ENCODE results near the gene PFN1. TPM values are rescaled to one million over a fixed set of nuclear protein-coding genes. Genes with fewer than 3 reads are reported as not detected.
"Not testable (repeated sequence)": the region's sequence is repeated elsewhere in the genome, so short reads cannot be mapped to it uniquely, and the experiment has no call there.

The PFN1 gene
- total RNA-seq, 2 experiments from 2014 or later, result 1,712 to 1,828 TPM

DNA sequence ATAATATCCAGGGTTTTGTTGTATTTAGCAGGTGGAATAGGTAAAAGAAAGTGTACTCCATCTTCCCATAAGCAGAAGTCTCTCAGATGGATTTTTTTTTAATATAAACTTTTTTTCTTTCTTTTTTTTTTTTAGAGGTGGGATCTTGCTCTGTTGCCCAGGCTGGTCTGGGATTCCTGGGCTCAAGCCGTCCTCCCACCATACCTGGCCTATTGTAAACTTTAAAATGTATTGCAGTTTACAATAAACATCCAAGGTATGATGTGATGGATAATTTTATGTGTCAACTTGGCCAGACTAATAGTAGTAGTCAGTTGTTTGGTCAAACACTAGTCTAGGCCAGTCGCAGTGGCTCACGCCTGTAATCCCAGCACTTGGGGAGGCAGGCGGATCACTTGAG lies 27.0 kb downstream of the PFN1 start:
- H3K27ac Mint-ChIP-seq, result no peak overlapping the region
- H3K4me3 Mint-ChIP-seq, result no peak overlapping the region
- H3K36me3 Mint-ChIP-seq, result peaks cover 2% of the 10 kb centered on the region
- DNase-seq, result no peak
- ATAC-seq (ENCODE audit: low read depth), result no peak
- no peaks in the 10 kb centered on the region for H3K27me3 Mint-ChIP-seq
- POLR2A ChIA-PET, result no interaction called here
- peaks cover 2% of the 10 kb centered on the region for H3K4me1 Mint-ChIP-seq
- no peaks in the 10 kb centered on the region for H3K9me3 Mint-ChIP-seq

DNA sequence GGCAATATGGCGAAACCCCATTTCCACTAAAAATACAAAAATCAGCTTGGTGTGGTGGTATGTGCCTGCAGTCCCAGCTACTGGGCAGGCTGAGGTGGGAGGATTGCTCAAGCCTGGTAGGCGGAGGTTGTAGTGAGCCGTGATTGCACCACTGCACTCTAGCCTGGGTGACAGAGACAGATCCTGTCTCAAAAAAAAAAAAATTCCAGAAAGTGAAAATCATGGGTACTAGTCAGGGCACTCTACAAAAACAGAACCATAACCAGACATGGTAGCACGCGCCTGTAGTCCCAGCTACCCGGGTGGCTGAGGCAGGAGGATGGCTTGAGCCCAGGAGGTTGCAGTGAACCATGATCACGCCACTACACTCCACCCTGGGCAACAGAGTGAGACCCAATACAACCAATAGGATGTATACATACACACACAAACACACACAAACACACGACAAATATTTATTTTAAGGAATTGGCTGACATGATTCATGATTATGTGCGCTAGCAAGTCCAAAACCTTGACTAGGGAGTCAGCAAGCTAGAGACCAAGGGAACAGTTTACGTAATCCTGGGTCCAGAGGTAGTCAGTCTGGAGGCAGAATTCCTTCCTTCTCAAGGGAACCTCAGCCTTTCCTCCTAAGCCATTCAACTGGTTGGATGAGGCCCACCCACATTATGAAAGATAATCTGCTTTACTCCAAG lies 27.8 kb downstream of the PFN1 start:
- H3K27ac Mint-ChIP-seq, result no peak overlapping the region
- H3K36me3 Mint-ChIP-seq, result peaks cover 2% of the 10 kb centered on the region
- no peaks in the 10 kb centered on the region for H3K9me3 Mint-ChIP-seq
- ATAC-seq (ENCODE audit: low read depth) (no peak), DNase-seq (no peak)
- peaks cover 2% of the 10 kb centered on the region for H3K4me1 Mint-ChIP-seq
- POLR2A ChIA-PET, result interaction anchor here (0.7 kb wide), 1 partner anchor 19 kb away, joined by 3 read pairs; the partner anchor contains the start of genes RNF167 and SLC25A11
- no peaks in the 10 kb centered on the region for H3K27me3 Mint-ChIP-seq
- no peak overlapping the region for H3K4me3 Mint-ChIP-seq

DNA sequence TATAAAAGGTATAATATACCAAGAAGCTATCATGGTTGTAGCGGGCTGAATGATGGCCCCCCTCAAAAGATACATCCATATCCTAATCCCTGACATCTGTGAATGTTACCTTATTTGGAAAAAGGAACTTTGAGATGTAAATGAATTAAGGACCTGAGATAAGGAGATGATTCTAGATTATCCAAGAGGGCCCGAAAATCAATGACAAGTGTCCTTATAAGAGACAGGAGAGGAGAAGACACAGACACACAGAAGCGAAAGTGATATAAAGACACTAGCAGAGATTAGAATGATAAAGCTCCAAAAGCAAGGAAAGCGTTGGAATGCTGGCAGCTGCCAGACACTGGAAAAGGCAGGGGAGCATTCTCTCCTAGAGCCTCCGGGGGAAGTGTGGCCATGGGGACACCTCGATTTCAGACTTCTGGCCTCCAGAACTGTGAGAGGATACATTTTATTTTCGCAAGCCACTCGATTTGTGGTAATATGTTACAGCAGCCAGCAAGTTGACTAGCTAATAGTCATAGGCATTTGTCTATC lies 28.8 kb downstream of the PFN1 start:
- Mint-ChIP-seq H3K4me3 (no peak overlapping the region), H3K36me3 (peaks cover 2% of the 10 kb centered on the region), H3K4me1 (peaks cover 2% of the 10 kb centered on the region), H3K9me3 (no peaks in the 10 kb centered on the region), H3K27me3 (no peaks in the 10 kb centered on the region), H3K27ac (no peak overlapping the region)
- no peak for DNase-seq
- ATAC-seq (ENCODE audit: low read depth), result no peak
- POLR2A ChIA-PET, result interaction anchor here (0.7 kb wide), 1 partner anchor 20 kb away, joined by 3 read pairs; the partner anchor contains the start of genes RNF167 and SLC25A11

DNA sequence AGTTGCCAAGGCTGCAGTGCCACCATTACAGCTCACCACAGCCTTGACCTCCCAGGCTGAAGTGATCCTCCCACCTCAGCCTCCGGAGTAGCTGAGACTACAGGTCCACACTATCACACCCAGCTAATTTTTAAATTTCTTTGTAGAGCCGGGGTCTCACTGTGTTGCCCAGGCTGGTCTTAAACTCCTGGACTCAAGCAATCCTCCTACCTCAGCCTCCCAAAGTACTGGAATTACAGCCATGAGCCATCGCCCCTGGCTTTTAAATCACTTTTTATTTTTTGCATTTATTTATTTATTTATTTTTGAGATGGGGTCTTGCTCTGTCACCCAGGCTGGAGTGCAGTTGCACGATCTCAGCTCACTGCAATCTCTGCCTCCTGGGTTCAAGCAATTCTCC lies 33.8 kb downstream of the PFN1 start:
- POLR2A ChIA-PET, result interaction anchor here (0.9 kb wide), 1 partner anchor 26 kb away, joined by 3 read pairs; the partner anchor contains the start of genes RNF167 and SLC25A11
- H3K27me3 Mint-ChIP-seq; H3K4me1 Mint-ChIP-seq; H3K9me3 Mint-ChIP-seq; DNase-seq; H3K27ac Mint-ChIP-seq; H3K36me3 Mint-ChIP-seq; ATAC-seq (ENCODE audit: low read depth); H3K4me3 Mint-ChIP-seq: not testable (repeated sequence)

DNA sequence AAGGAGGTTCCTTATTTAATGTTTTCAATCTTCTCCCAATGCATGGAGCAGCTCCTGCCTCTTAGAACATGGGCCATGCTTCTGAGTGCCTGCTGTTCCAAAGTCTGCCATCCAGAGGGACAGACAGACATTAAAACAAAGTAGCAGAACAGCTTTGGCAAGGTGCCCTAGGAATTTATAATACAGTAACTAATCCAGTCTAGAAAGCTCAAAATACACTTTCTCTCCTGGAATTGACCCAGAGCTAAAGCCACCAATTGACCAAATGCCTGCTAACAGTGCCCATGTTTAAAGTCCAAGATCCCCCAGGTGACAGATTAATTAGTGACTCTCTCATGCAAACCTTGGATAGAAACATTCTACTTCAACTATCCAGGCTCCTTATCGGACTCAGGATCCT lies 34.3 kb downstream of the PFN1 start:
- no peaks in the 10 kb centered on the region for H3K4me1 Mint-ChIP-seq
- DNase-seq (no peak), ATAC-seq (ENCODE audit: low read depth) (no peak)
- POLR2A ChIA-PET, result interaction anchor here (0.6 to 0.9 kb wide), 3 partner anchors 26 to 53 kb away, joined by 3 read pairs; partner anchors contain the start of genes RNF167 and SLC25A11
- H3K4me3 Mint-ChIP-seq, result no peak overlapping the region
- no peak overlapping the region for H3K27ac Mint-ChIP-seq
- H3K9me3 Mint-ChIP-seq, result no peaks in the 10 kb centered on the region
- H3K36me3 Mint-ChIP-seq, result peaks cover 1% of the 10 kb centered on the region
- peaks cover 9% of the 10 kb centered on the region for H3K27me3 Mint-ChIP-seq

DNA sequence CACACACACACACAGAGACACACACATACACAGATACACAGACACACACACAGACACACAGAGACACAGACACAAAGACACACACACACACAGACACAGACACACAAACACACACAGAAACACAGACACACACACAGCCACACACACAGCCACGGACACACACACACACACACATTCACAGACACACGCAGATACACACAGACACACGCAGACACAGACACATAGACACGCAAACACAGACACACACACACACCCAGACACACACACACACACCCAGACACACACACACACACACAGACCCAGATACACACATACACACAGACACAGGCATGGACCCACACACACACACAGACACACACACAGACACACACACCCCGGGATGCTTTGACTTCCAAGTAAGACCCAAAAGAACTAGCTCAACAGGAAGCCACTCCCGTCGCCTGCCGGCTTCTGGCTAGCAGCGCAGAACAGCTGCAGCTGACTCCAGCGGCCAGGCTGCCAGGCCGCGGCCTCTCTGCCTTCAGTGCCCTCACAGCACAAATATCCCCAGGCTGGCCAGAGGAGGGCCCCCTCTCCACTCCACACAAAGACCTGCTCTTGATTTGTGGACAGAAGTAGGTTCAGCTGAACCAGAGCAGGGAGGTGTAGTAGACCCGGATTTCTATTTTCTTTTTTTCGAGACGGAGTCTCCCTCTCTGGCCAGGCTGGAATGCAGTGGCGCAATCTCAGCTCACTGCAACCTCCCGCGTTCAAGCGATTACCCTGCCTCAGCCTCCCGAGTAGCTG lies 39.4 kb downstream of the PFN1 start:
- Mint-ChIP-seq H3K36me3 (peaks cover 1% of the 10 kb centered on the region), H3K4me3 (no peak overlapping the region), H3K27ac (no peak overlapping the region), H3K9me3 (no peaks in the 10 kb centered on the region), H3K4me1 (no peaks in the 10 kb centered on the region), H3K27me3 (peaks cover 12% of the 10 kb centered on the region)
- DNase-seq, result peak; percentile 82
- peak; percentile 96 for ATAC-seq (ENCODE audit: low read depth)
- POLR2A ChIA-PET, result interaction anchor here (0.5 to 2.7 kb wide), 19 partner anchors 9 to 586 kb away, joined by 3 to 19 read pairs (median 4); partner anchors contain the start of genes C17orf107, PFN1, RNF167 and SLC25A11

DNA sequence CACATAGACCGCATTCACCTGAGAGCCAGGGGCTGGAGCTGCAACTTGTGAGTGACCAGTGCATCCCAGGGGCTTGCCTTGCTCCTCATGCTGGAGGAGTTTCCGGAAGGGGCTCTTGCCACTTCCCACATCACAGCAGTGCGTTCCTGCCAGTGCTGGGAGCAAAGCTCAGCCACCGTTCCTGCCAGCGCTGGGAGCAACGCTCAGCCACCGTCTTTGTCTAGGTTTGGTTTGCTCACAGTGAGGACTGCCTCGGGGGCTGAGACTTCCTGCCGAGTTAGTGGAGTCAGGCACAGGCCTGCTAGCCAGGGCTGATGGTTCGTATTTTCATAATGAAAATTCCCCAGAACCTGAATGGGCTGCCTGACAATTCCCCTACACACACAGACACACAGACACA lies 40.0 kb downstream of the PFN1 start:
- ATAC-seq (ENCODE audit: low read depth), result peak; percentile 34
- no peak overlapping the region for H3K4me3 Mint-ChIP-seq
- no peaks in the 10 kb centered on the region for H3K9me3 Mint-ChIP-seq
- peaks cover 4% of the 10 kb centered on the region for H3K4me1 Mint-ChIP-seq
- peak; percentile 41 for DNase-seq
- H3K36me3 Mint-ChIP-seq, result peaks cover 1% of the 10 kb centered on the region
- H3K27ac Mint-ChIP-seq, result no peak overlapping the region
- peaks cover 11% of the 10 kb centered on the region for H3K27me3 Mint-ChIP-seq
- POLR2A ChIA-PET, result interaction anchor here (0.6 to 2.7 kb wide), 8 partner anchors 28 to 586 kb away, joined by 3 to 19 read pairs (median 6); partner anchors contain the start of genes PFN1, RNF167, SLC25A11 and SPAG7

DNA sequence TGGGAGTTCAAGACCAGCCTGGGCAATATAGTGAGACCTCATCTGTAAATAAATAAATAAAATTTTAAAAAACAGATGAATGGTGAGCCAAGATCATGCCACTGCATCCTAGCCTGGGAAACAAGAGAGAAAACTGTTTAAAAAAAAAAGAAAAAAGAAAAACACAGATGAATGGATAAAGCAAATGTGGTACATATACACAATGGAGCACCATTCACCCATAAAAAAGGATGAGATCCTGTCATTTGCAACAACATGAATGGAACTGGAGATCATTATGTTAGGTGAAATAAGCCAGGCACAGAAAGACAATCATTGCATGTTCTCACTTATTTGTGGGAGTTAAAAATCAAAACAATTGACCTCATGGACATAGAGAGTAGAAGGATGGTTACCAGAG lies 41.7 kb downstream of the PFN1 start:
- H3K27me3 Mint-ChIP-seq; H3K9me3 Mint-ChIP-seq; H3K4me3 Mint-ChIP-seq; DNase-seq; ATAC-seq (ENCODE audit: low read depth); H3K27ac Mint-ChIP-seq; POLR2A ChIA-PET; H3K36me3 Mint-ChIP-seq: not testable (repeated sequence)
- H3K4me1 Mint-ChIP-seq, result peaks cover 14% of the 10 kb centered on the region

DNA sequence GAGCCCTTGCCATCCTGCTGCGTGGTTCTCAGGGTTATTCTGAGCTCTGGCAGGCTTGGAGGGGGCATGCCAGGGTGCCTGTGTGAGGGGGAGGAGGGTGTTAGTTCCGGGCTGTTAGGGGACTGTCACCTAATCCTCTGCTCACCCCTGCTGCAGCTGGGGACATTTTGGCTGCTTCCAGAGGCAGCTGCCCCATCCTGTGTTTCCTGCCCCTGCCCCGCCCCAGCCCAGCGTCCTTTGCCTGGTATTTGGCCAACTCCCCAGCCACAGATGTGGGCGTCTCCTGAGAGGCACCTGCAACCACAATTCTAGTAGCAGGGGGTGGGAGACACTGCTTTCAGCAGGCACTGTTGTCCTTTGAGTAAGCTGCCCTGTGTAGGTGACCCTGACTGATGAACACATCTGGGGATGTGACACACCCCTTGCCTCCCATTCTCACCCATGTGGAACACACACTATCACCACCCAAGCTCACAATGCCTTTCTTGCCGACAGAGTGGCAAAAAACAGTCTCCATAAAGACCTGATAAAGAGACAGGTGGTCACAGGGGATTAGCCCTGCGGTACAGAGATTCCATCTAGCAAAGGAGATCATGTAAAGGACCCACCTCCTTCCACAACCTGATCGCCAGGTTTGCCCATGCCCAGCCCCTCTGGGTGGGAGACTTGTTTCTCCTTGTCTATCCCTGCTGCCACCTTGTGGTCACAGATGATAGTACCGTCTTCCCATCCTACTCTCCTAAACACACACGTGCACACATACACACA lies 45.1 kb downstream of the PFN1 start, which contains the start of gene CHRNE:
Gene CHRNE, minus strand, starts transcription at position 48 of the 768 bp plus-strand sequence. Its CDS starts 35 bp downstream, at position 13.
- Mint-ChIP-seq H3K27me3 (peaks cover 9% of the 10 kb centered on the region), H3K27ac (peak within 1 kb of the TSS; percentile 59), H3K4me1 (peaks cover 21% of the 10 kb centered on the region), H3K9me3 (no peaks in the 10 kb centered on the region), H3K36me3 (no peaks in the 10 kb centered on the region), H3K4me3 (peak within 1 kb of the TSS; percentile 52)
- peak; percentile 58 for DNase-seq
- peak; percentile 27 for ATAC-seq (ENCODE audit: low read depth)
- POLR2A ChIA-PET, result interaction anchor here (1.2 to 1.3 kb wide), 2 partner anchors 64 to 193 kb away, joined by 3 to 4 read pairs; partner anchors contain the start of gene SPAG7

DNA sequence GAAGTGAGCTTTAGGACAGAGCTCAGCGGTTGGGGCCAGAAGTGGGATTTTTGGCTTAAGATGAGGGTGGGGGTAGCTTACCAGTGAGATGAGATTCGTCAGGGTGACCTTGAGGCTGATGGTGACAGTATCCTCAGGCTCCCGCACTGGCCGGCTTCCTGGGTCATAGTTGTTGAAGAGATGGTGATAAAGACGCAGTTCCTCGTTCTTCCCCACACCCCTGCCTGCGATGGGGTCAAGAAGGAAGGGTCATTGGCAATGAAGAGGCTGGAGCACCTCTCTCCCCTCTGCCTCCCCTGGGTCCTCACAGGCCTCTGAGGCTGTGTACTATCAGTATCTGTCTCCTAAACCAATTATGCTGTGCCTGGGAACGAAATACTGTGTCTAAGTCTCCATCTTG lies 45.8 kb downstream of the PFN1 start:
- DNase-seq, result no peak

DNA sequence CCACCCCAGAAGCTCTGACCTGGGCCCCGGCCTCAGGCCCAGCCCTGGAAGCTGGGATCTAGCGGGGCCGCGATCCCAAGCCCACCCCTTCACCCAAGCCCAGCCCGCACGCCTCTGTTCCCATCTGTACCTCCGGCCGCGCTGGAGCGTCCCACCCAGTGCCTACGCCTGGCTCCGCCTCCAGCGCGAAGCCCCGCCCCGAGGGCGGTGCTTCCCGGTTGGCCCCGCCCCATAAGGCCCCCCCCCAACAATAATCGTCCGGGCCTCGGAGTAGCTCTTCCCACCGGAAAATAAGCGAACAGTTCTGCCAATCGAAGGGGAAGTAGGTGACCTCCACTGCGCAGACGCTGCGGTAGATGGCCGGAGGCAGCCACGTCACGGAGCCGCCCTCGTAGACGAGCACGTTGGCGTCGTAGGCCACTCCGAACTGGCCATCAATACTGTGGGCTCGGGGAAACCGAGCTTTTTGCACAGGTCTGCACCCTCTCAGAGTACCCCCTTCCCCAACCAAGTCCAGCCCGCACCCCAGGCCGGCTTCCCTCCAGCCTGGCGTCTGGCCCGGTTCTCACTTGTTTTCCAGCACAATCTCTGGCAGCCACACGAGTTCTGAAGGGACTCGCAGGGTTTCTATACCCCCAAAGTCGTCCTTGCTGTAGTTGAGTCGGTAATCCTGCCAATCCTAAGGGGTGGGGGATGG lies 46.5 kb downstream of the PFN1 start:
- Mint-ChIP-seq H3K4me3 (no peak overlapping the region), H3K36me3 (peaks cover 2% of the 10 kb centered on the region), H3K27ac (no peak overlapping the region), H3K27me3 (peaks cover 9% of the 10 kb centered on the region), H3K9me3 (no peaks in the 10 kb centered on the region), H3K4me1 (peaks cover 21% of the 10 kb centered on the region)
- POLR2A ChIA-PET, result interaction anchor here (0.9 to 1.7 kb wide), 4 partner anchors 16 to 193 kb away, joined by 3 to 8 read pairs (median 4); partner anchors contain the start of genes PFN1, RNF167 and SLC25A11
- ATAC-seq (ENCODE audit: low read depth) (no peak), DNase-seq (peak; percentile 41)

More for the DNA sequence above, 45.8 kb downstream of the PFN1 start:
- H3K4me1 Mint-ChIP-seq, result peaks cover 21% of the 10 kb centered on the region
- H3K4me3 Mint-ChIP-seq, result no peak overlapping the region
- no peak for ATAC-seq (ENCODE audit: low read depth)
- no peaks in the 10 kb centered on the region for H3K9me3 Mint-ChIP-seq
- peaks cover 9% of the 10 kb centered on the region for H3K27me3 Mint-ChIP-seq
- H3K36me3 Mint-ChIP-seq, result no peaks in the 10 kb centered on the region
- POLR2A ChIA-PET, result interaction anchor here (1.2 to 1.3 kb wide), 3 partner anchors 38 to 193 kb away, joined by 3 to 5 read pairs (median 4); partner anchors contain the start of genes RNF167, SLC25A11 and SPAG7
- H3K27ac Mint-ChIP-seq, result peak overlapping the region; percentile 41
